Esophagus squamous epithelium (tissue), 5 donors: ENCODE measurements around the gene STON1. TPM values are rescaled to one million over a fixed set of nuclear protein-coding genes. Genes with fewer than 3 reads are reported as not detected.
"Not testable (repeated sequence)": the region's sequence is repeated elsewhere in the genome, so short reads cannot be mapped to it uniquely, and the experiment has no call there.

Source experiments
- DNase-seq: peaks from one replicate; lab custom pipeline; 2025; lab: John Stamatoyannopoulos, UW
- H3K27ac ChIP-seq, 4 donors: fragments of 200-600 bp; sonication (generic); one replicate each; pipeline ENCODE4 v1.5.1; 2016 to 2019; ENCODE audit warnings: mild to moderate bottlenecking in 1 of 4
- H3K27me3 ChIP-seq, 4 donors: fragments of 200-600 bp; sonication (generic); 1 replicate in 3 of 4; 2 replicates in 1 of 4; pipeline versions ENCODE4 v1.5.1 to v1.6.0; 2017 to 2021; ENCODE audit warnings: antibody characterized with exemption in 1 of 4
- H3K36me3 ChIP-seq, 3 donors: fragments of 200-600 bp; sonication (generic); one replicate each; pipeline ENCODE4 v1.5.1; 2016 to 2019
- H3K4me1 ChIP-seq, 3 donors: fragments of 200-600 bp; sonication (generic); one replicate each; pipeline ENCODE4 v1.5.1; 2017 to 2019
- H3K4me3 ChIP-seq, 4 donors: fragments of 200-600 bp; sonication (generic); 1 replicate in 3 of 4; 2 replicates in 1 of 4; pipeline ENCODE4 v1.5.1; 2016 to 2019; ENCODE audit warnings: mild to moderate bottlenecking in 2 of 4, moderate library complexity in 1 of 4
- H3K9me3 ChIP-seq, 3 donors: fragments of 200-600 bp; sonication (generic); one replicate each; pipeline ENCODE4 v1.5.1; 2016 to 2019
- CTCF ChIP-seq, 6 experiments: fragments of 450-650 bp in 4 of 6; fragments of 200-600 bp in 2 of 6; sonication (generic) in 2 of 6; IDR thresholded peaks; one replicate each; pipeline ENCODE4 v1.5.1; 2016 to 2019; ENCODE audit warnings: antibody characterized with exemption in 6 of 6, mild to moderate bottlenecking in 4 of 6, moderate library complexity in 4 of 6
- POLR2A ChIP-seq, 4 donors: fragments of 450-650 bp; IDR thresholded peaks; one replicate each; pipeline ENCODE4 v1.6.1; 2017; ENCODE audit warnings: antibody characterized with exemption in 4 of 4, mild to moderate bottlenecking in 4 of 4, moderate library complexity in 3 of 4
- WGBS, 2 donors: methylation state at CpG; one replicate each; pipeline ENCODE4 v1.1.5; 2018; 5-methylcytosine and 5-hydroxymethylcytosine counted together
- intact Hi-C: fragments of 100-400 bp; cut with DNase I; formaldehyde crosslinking; loops from one replicate; pipeline ENCODE4 v1.15.0; 2022
- total RNA-seq, 4 donors: library from RNA; depleted of rRNA; stranded (reverse); fragments of >200 nt; gene quantifications; one replicate each; pipeline ENCODE4 v1.1.0, GENCODE V29; 2016
- donor health status: DM: yes; HTN: yes; CAD: no.

The STON1 gene
- total RNA-seq, 4 donors from 2014 or later: 2.0 to 37.2 (median 6.9) TPM

- Histone ChIP-seq H3K4me1 (peaks cover 4 to 18% (median 5%) of the 10 kb centered on the region in 3 donors), H3K27me3 (no peaks in the 10 kb centered on the region), H3K36me3 (peaks cover 0 to 98% (median 3%) of the 10 kb centered on the region in 3 donors), H3K9me3 (no peaks in the 10 kb centered on the region), H3K27ac (peak overlapping the region in 3 of 4 donors; percentile 73 to 77 (median 74)), H3K4me3 (no peak overlapping the region)
- no peak for TF ChIP-seq POLR2A (IDR thresholded peaks at IDR 0.05)
- TF ChIP-seq CTCF (IDR thresholded peaks at IDR 0.05): no peak
- intact Hi-C loops: no loop called here
- no peak for DNase-seq
- WGBS, 2 donors: 67 to 77% methylated on average over 9 of the region's 9 CpGs
These were observed 15.5 kb upstream of the STON1 start for GRCh38 chr2:48514348-48515003.

- no peak overlapping the region for H3K4me3 ChIP-seq
- intact Hi-C loops: no loop called here
- peaks cover under 1 to 8% (median under 1%) of the 10 kb centered on the region in 3 donors for H3K4me1 ChIP-seq
- 62 to 74% methylated on average over 6 of the region's 6 CpGs for WGBS, 2 donors
- DNase-seq: no peak
- no peaks in the 10 kb centered on the region for H3K27me3 ChIP-seq
- peaks cover 0 to 98% (median 5%) of the 10 kb centered on the region in 3 donors for H3K36me3 ChIP-seq
- peak overlapping the region; percentile 44 to 77 (median 74) for H3K27ac ChIP-seq
- H3K9me3 ChIP-seq: no peaks in the 10 kb centered on the region
- TF ChIP-seq POLR2A (IDR thresholded peaks at IDR 0.05): no peak
- no peak for TF ChIP-seq CTCF (IDR thresholded peaks at IDR 0.05)
These were observed 14.4 kb upstream of the STON1 start for GRCh38 chr2:48515513-48515985.

GRCh38 chr2:48519593-48519992 lies 10.4 kb upstream of the STON1 start:
- DNase-seq: no peak
- Histone ChIP-seq H3K27ac (peak overlapping the region in 3 of 4 donors; percentile 45 to 67 (median 58)), H3K9me3 (no peaks in the 10 kb centered on the region), H3K36me3 (peaks cover 0 to 84% (median 4%) of the 10 kb centered on the region in 3 donors), H3K4me3 (no peak overlapping the region), H3K4me1 (peaks cover 0 to 5% (median 0%) of the 10 kb centered on the region in 3 donors), H3K27me3 (no peaks in the 10 kb centered on the region)
- no peak for TF ChIP-seq POLR2A (IDR thresholded peaks at IDR 0.05)
- no peak for TF ChIP-seq CTCF (IDR thresholded peaks at IDR 0.05)
- 83 to 84% methylated on average over 11 of the region's 11 CpGs for WGBS, 2 donors
- intact Hi-C loops: no loop called here

- peaks cover 0 to 32% (median 4%) of the 10 kb centered on the region in 3 donors for H3K36me3 ChIP-seq
- H3K4me3 ChIP-seq, H3K9me3 ChIP-seq, DNase-seq, intact Hi-C loops, H3K27me3 ChIP-seq: not testable (repeated sequence)
- peaks cover 6 to 38% (median 10%) of the 10 kb centered on the region in 3 donors for H3K4me1 ChIP-seq
- 36 to 89% methylated on average over 1 to 3 of the region's 3 CpGs for WGBS, 2 donors
- H3K27ac ChIP-seq: peak overlapping the region in 3 of 4 donors; percentile 0 to 90 (median 89)
These were observed 5.2 kb upstream of the STON1 start for GRCh38 chr2:48524756-48525155.

- H3K27me3 ChIP-seq: no peaks in the 10 kb centered on the region
- 69 to 78% methylated on average over 11 of the region's 11 CpGs for whole genome bisulfite sequencing, 2 donors
- H3K4me3 ChIP-seq: no peak overlapping the region
- H3K36me3 ChIP-seq: peaks cover 0 to 26% (median 4%) of the 10 kb centered on the region in 3 donors
- no peak for DNase-seq
- H3K4me1 ChIP-seq: peaks cover 10 to 45% (median 10%) of the 10 kb centered on the region in 3 donors
- intact Hi-C loops: no loop called here
- no peaks in the 10 kb centered on the region for H3K9me3 ChIP-seq
- TF ChIP-seq CTCF (IDR thresholded peaks at IDR 0.05) (no peak), POLR2A (IDR thresholded peaks at IDR 0.05) (no peak)
- H3K27ac ChIP-seq: peak overlapping the region; percentile 40 to 90 (median 87)
These were observed 4.5 kb upstream of the STON1 start for GRCh38 chr2:48525269-48525943.
